ENCODE measurements around the gene SRCAP. TPM values are rescaled to one million over a fixed set of nuclear protein-coding genes. Genes with fewer than 3 reads are reported as not detected.

Gene SRCAP
- total and polyA plus RNA-seq, 7 donors = 2.4 to 39.1 (median 14.3) TPM

DNA sequence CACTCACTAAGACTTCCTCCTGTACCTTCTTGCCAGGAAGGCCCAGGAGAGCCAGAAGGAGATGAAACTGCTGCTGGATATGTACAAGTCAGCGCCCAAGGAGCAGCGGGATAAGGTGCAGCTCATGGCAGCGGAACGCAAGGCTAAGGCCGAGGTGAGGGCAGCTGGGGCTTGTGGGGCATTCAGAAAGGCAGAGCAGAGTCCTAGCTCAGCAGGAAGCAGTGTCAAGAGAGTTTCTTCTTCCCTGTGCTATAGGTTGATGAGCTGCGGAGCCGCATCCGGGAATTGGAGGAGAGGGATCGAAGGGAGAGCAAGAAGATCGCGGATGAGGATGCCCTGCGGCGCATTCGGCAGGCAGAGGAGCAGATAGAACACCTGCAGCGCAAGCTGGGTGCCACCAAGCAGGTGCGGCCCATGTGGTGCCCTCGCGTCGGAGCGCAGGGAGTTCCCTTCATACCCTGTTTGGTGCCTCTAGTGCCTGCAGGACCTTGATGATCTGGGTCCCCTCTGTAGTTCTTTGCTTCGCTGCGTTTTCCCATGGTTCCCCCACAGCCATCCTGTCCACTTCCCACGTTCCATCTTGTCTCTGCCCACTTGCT lies 69.7 kb downstream of the SRCAP start:
- WGBS, 2 donors = 96 to 97% methylated on average over 23 of the region's 23 CpGs
- no peaks in the 10 kb centered on the region for H3K27me3 ChIP-seq
- DNase-seq = no peak
- H3K27ac ChIP-seq = no peak overlapping the region
- H3K36me3 ChIP-seq = peaks cover 79 to 100% (median 91%) of the 10 kb centered on the region in 4 donors
- intact Hi-C loops (cut with DNase I) = no loop called here
- no peak overlapping the region for H3K4me3 ChIP-seq
- TF ChIP-seq, protein P1, sequence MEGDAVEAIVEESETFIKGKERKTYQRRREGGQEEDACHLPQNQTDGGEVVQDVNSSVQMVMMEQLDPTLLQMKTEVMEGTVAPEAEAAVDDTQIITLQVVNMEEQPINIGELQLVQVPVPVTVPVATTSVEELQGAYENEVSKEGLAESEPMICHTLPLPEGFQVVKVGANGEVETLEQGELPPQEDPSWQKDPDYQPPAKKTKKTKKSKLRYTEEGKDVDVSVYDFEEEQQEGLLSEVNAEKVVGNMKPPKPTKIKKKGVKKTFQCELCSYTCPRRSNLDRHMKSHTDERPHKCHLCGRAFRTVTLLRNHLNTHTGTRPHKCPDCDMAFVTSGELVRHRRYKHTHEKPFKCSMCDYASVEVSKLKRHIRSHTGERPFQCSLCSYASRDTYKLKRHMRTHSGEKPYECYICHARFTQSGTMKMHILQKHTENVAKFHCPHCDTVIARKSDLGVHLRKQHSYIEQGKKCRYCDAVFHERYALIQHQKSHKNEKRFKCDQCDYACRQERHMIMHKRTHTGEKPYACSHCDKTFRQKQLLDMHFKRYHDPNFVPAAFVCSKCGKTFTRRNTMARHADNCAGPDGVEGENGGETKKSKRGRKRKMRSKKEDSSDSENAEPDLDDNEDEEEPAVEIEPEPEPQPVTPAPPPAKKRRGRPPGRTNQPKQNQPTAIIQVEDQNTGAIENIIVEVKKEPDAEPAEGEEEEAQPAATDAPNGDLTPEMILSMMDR (IDR thresholded peaks at IDR 0.05) = no peak
- TF ChIP-seq POLR2AphosphoS5 (IDR thresholded peaks at IDR 0.05) (no peak), POLR2A (IDR thresholded peaks at IDR 0.05) (no peak), EP300 (IDR thresholded peaks at IDR 0.05) (no peak)
- peaks cover 0 to 8% (median 5%) of the 10 kb centered on the region in 4 donors for H3K4me1 ChIP-seq
- no peaks in the 10 kb centered on the region for H3K9me3 ChIP-seq

DNA sequence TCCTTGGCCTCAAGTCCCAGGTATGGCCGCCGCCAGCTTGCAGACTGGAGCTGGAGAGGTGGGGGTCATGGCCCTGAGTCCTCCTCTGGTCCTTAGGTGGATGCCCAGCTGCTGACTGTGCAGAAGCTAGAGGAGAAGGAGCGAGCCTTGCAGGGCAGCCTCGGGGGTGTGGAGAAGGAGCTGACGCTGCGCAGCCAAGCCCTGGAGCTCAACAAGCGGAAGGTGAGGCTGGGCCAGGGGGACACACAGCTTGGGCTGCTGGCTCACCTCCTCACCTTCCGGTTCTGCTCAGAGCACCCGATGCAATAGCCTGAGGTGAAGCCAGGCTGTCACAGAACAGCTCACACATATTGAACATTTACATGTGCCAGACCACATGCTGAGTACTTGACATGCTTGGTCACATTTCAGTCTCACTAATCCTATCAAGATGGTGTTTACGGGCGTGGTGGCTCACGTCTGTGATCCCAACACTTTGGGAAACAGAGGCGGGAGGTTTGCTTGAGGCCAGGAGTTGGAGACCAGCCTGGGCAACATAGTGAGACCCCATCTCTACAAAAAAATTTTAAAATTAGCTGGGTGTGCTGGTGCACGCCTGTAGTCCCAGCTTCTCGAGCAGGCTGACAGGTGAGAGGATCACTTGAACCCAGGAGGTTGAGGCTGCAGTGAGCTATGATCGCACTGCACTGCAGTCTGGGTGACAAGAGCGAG lies 70.6 kb downstream of the SRCAP start:
- Histone ChIP-seq H3K27ac (no peak overlapping the region), H3K4me1 (peaks cover 0 to 5% (median 3%) of the 10 kb centered on the region in 4 donors), H3K36me3 (peaks cover 70 to 100% (median 90%) of the 10 kb centered on the region in 4 donors), H3K4me3 (no peak overlapping the region), H3K9me3 (no peaks in the 10 kb centered on the region), H3K27me3 (no peaks in the 10 kb centered on the region)
- WGBS, 2 donors = 93 to 95% methylated on average over 17 of the region's 17 CpGs
- intact Hi-C loops (cut with DNase I) = no loop called here
- no peak for DNase-seq
- TF ChIP-seq EP300 (IDR thresholded peaks at IDR 0.05) (no peak), POLR2AphosphoS5 (IDR thresholded peaks at IDR 0.05) (no peak), POLR2A (IDR thresholded peaks at IDR 0.05) (no peak)
- TF ChIP-seq, protein P1 (IDR thresholded peaks at IDR 0.05) = no peak

- DNase-seq = no peak
- Histone ChIP-seq H3K27ac (no peak overlapping the region), H3K36me3 (peaks cover 49 to 78% (median 68%) of the 10 kb centered on the region in 4 donors), H3K9me3 (no peaks in the 10 kb centered on the region), H3K27me3 (no peaks in the 10 kb centered on the region), H3K4me1 (peaks cover 0 to 24% (median 19%) of the 10 kb centered on the region in 4 donors), H3K4me3 (no peak overlapping the region)
- WGBS, 2 donors = 90 to 92% methylated on average over 14 of the region's 14 CpGs
- intact Hi-C loops (cut with DNase I) = no loop called here
- TF ChIP-seq, protein P1 (IDR thresholded peaks at IDR 0.05) = no peak
- no peak for TF ChIP-seq POLR2AphosphoS5 (IDR thresholded peaks at IDR 0.05)
- no peak for TF ChIP-seq EP300 (IDR thresholded peaks at IDR 0.05)
- TF ChIP-seq POLR2A (IDR thresholded peaks at IDR 0.05) = no peak
Observed at GRCh38 chr16:30771726-30772125, 72.8 kb downstream of the SRCAP start.

- Histone ChIP-seq H3K36me3 (peaks cover 31 to 57% (median 49%) of the 10 kb centered on the region in 4 donors), H3K4me1 (peaks cover 0 to 28% (median 23%) of the 10 kb centered on the region in 4 donors), H3K9me3 (no peaks in the 10 kb centered on the region), H3K27me3 (no peaks in the 10 kb centered on the region), H3K4me3 (no peak overlapping the region), H3K27ac (no peak overlapping the region)
- TF ChIP-seq EP300 (IDR thresholded peaks at IDR 0.05) (no peak), POLR2AphosphoS5 (IDR thresholded peaks at IDR 0.05) (no peak), POLR2A (IDR thresholded peaks at IDR 0.05) (no peak)
- TF ChIP-seq, protein P1 (IDR thresholded peaks at IDR 0.05) = no peak
- intact Hi-C loops (cut with DNase I) = no loop called here
- no peak for DNase-seq
- WGBS, 2 donors = 85 to 90% methylated on average over 14 of the region's 14 CpGs
Observed at GRCh38 chr16:30773826-30774225, 74.9 kb downstream of the SRCAP start.

Measured in sigmoid colon (tissue), 7 donors.